NCI-H146 treated with DMSO at 0.1 percent for 48 hours (cell line): ENCODE data around the gene TCEANC2.
A peak's percentile ranks its signal among the peaks of the same experiment; 100 is the strongest.
"Not testable (repeated sequence)": the region's sequence is repeated elsewhere in the genome, so short reads cannot be mapped to it uniquely, and the experiment has no call there.

ENCODE experiments used
- DNase-seq: peaks from one replicate; lab custom pipeline; 2025; ENCODE audit not compliant: unreplicated experiment; lab: John Stamatoyannopoulos, UW

The TCEANC2 gene

GRCh38 chr1:54052934-54053744 lies at the start of gene TCEANC2, which contains the start of gene TMEM59:
TSS of gene TCEANC2 (plus strand) at chr1:54053608. CDS start at chr1:54054423, 815 bp downstream.
TSS of gene TMEM59 (minus strand) at chr1:54053204. CDS start at chr1:54053188, 16 bp downstream.
- peak; percentile 96 for DNase-seq

DNA sequence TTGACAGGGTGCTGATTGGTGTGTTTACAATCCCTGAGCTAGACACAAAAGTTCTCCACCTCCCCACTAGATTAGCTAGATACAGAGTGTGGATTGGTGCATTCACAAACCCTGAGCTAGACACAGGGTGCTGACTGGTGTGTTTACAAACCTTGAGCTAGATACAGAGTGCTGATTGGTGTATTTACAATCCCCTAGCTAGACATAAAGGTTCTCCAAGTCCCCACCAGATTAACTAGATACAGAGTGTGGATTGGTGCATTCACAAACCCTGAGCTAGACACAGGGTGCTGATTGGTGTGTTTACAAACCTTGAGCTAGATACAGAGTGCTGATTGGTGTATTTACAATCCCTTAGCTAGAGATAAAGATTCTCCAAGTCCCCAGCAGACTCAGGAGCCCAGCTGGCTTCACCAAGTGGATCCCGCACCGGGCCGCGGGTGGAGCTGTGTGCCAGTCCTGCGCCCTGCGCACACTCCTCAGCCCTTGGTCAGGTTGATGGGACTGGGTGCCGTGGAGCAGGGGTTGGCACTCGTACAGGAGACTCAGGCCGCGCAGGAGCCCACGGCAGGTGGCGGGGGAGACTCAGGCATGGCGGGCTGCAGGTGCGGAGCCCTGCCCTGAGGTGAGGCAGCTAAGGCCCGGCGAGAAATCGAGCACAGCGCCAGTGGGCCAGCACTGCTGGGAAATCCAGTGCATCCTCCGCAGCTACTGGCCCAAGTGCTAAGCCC lies 49.5 kb upstream of the TCEANC2 start:
- not testable (repeated sequence) for DNase-seq

GRCh38 chr1:54004481-54005049 lies 48.8 kb upstream of the TCEANC2 start:
- DNase-seq: no peak

- no peak for DNase-seq
These were observed 46.9 kb upstream of the TCEANC2 start for GRCh38 chr1:54006508-54006907.

DNA sequence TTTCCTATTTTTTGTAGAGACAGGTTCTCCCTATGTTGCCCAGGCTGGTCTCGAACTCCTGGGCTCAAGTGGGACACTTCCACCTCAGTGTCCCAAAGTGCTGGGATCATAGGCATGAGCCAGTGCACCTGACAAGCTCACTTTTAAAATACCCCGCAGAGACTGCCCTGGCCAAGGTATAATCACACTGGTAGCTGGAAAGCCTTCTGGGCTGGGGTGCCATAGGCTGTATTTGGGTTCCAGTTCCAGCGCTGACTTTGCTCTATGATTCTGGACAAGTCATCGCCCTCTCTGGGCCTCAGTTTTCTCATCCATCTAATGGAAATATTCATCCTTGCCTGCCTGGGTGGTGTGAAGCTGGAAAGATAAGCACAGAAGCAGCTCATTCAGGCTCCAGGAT lies 45.8 kb upstream of the TCEANC2 start:
- DNase-seq: no peak

GRCh38 chr1:54008876-54009275 lies 44.5 kb upstream of the TCEANC2 start:
- no peak for DNase-seq

DNA sequence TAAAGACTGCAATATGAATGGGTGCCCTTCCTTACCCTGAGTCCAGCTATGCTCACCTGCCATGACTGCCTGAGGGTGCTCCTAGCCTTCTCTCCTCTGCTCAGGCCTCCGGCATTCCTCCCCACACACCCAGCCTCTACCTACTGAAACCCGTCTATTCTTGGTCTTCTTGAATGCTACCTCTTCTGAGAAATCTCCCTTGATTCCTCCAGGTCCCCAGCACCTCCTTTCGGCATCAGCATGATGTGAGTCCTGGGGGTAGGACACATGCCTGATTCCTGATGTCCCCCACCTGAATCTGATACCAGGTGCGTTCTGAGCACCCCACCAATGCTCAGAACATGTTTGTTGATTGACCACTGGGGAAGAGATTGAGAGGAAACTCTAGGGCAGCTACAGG lies 44.0 kb upstream of the TCEANC2 start:
- DNase-seq: no peak

- DNase-seq: no peak
These were observed 42.8 kb upstream of the TCEANC2 start for GRCh38 chr1:54010415-54011117.

GRCh38 chr1:54011316-54012007 lies 41.9 kb upstream of the TCEANC2 start:
- no peak for DNase-seq

GRCh38 chr1:54012008-54012325 lies 41.4 kb upstream of the TCEANC2 start:
- DNase-seq: no peak

DNA sequence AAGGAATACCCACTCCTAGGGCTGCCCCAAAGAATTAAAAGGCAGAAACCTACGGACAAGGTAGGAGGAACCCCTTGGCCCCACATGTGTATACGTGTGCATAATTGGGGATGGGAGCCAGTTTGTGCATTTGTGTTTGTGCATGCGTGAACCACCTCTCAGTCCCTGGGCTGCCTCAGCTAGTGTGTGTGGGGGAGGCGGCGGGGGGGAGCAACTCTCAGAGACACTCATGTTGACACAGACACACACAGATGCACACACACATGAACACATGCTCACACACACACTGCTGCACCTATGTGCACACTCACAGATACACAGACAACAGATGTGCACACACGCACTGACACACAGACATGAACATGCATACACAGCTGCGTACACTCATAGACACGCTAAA lies 40.5 kb upstream of the TCEANC2 start:
- DNase-seq: no peak

DNA sequence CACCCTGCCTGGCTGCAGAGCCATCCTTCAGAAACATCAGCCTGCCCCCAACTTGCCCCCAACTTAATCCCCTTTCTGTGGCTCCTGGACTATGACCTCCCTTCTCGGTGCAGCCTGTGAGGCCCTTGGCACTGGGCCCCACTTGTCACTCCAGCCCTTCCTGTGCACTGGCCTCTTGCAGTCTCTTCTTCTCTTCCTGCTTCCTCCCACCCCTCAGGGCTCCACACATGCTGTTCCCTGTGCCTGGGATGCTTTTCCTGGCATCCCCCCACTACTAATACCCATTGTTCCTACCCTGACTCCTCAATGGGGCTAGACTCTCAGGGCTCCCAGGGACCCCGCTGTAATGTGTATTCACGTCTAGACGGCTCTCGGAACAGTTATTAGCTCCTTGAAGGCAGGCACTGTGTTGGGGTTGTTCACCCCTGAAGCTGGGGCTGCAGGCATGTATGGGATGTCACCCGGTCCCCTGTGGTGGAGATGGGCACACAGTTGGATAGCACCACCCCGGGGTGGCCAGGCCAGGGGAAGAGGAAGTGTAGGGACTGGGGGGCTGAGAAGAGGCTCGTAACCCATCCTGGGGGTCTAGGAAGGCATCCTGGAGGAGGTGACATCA lies 39.9 kb upstream of the TCEANC2 start:
- DNase-seq: no peak

- no peak for DNase-seq
These were observed 39.3 kb upstream of the TCEANC2 start for GRCh38 chr1:54014009-54014629.

- peak; percentile 64 for DNase-seq
These were observed 36.8 kb upstream of the TCEANC2 start for GRCh38 chr1:54016343-54017282.

- no peak for DNase-seq
These were observed 35.4 kb upstream of the TCEANC2 start, which contains the start of gene LDLRAD1 for GRCh38 chr1:54017979-54018378. TSS of gene LDLRAD1 (minus strand) at chr1:54018186. CDS start at chr1:54018112, 74 bp downstream.

DNA sequence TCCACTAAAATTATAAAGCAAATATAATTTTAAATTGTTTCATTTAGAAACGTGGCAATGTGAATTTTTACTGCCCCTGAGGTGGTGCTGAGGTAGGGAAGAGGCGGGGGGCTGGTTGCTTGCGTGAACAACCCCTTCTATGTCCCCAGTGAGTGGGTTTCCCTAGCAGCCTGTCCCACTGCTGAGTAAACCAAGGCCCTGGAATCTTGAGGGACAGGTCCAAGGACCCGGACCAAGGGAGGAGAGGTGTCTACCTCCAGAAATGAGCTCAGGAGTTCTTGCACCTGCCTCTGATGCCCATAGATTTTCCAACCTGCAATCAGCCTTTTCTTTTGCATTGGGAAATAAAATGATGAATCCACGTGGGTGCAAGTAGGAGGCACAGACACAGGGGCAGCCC lies 34.8 kb upstream of the TCEANC2 start:
- DNase-seq: no peak

DNA sequence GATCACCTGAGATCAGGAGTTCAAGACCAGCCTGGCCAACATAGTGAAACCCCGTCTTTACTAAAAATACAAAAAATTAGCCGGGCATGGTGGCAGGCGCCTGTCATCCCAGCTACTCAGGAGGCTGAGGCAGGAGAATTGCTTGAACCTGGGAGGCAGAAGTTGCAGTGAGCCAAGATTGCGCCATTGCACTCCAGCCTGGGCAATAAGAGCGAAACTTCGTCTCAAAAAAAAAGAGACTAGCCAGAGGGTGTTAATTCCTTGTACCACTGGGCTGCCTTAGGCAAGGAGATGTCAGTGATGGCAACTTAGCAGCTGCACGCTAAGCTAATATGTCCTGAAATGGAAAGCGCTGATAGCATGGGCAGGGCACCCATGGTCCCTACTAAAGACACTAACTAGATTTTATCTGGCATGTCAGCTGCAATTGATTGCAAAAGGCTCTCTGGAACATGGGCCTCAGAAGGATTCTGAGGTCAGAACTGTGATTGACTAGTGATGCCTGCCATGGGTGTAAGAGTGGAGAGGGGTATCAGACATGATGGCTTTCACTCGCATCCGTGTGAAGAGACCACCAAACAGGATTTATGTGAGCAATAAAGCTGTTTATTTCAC lies 33.7 kb upstream of the TCEANC2 start:
- DNase-seq: not testable (repeated sequence)

- DNase-seq: no peak
These were observed 29.1 kb upstream of the TCEANC2 start for GRCh38 chr1:54024358-54024757.
